NCI-H2081 treated with DMSO at 0.1 percent for 48 hours (cell line): ENCODE measurements around the gene THPO.

ENCODE experiments used
- DNase-seq: peaks from one replicate; lab custom pipeline; 2025; lab: John Stamatoyannopoulos, UW

The THPO gene

GRCh38 chr3:184333700-184334099 is 44.3 kb downstream of the THPO start:
- DNase-seq, result no peak

GRCh38 chr3:184333190-184333589 is 44.8 kb downstream of the THPO start:
- no peak for DNase-seq

- no peak for DNase-seq
Measured at GRCh38 chr3:184332370-184333090, 45.5 kb downstream of the THPO start.

- DNase-seq, result no peak
Measured at GRCh38 chr3:184328516-184328915, 49.5 kb downstream of the THPO start.

GRCh38 chr3:184327171-184327570 is 50.8 kb downstream of the THPO start:
- DNase-seq, result no peak

- DNase-seq, result no peak
Measured at GRCh38 chr3:184325715-184326369, 52.2 kb downstream of the THPO start.

- no peak for DNase-seq
Measured at GRCh38 chr3:184325269-184325668, 52.7 kb downstream of the THPO start.

GRCh38 chr3:184323696-184324095 is 54.3 kb downstream of the THPO start:
- DNase-seq, result no peak

- no peak for DNase-seq
Measured at GRCh38 chr3:184322731-184323487, 55.1 kb downstream of the THPO start.
